GM20431 (cell line): ENCODE results near the gene KIAA1217.
"Not testable (repeated sequence)": the region's sequence is repeated elsewhere in the genome, so short reads cannot be mapped to it uniquely, and the experiment has no call there.

Experiments used
- in situ Hi-C: fragments of 300-500 bp; cut with MseI, MboI; formaldehyde crosslinking; loops from one replicate; pipeline ENCODE4 v1.15.0; 2020; ENCODE audit warnings: low sequenced_read_pairs; ENCODE audit not compliant: unreplicated experiment

KIAA1217 gene

GRCh38 chr10:24479806-24480205, 270.9 kb downstream of the KIAA1217 start:
- in situ Hi-C loops = no loop called here

GRCh38 chr10:24480447-24480846, 271.5 kb downstream of the KIAA1217 start:
- in situ Hi-C loops = no loop called here

- in situ Hi-C loops = no loop called here
Measured at GRCh38 chr10:24481241-24481640, 272.3 kb downstream of the KIAA1217 start.

- in situ Hi-C loops = not testable (repeated sequence)
Measured at GRCh38 chr10:24482713-24483112, 273.8 kb downstream of the KIAA1217 start.

GRCh38 chr10:24483701-24484100, 274.8 kb downstream of the KIAA1217 start:
- in situ Hi-C loops = no loop called here

- in situ Hi-C loops = no loop called here
Measured at GRCh38 chr10:24484771-24485170, 275.8 kb downstream of the KIAA1217 start.

GRCh38 chr10:24485304-24485703, 276.4 kb downstream of the KIAA1217 start:
- in situ Hi-C loops = no loop called here

- in situ Hi-C loops = no loop called here
Measured at GRCh38 chr10:24488631-24489030, 279.7 kb downstream of the KIAA1217 start.

GRCh38 chr10:24493165-24493564, 284.2 kb downstream of the KIAA1217 start:
- in situ Hi-C loops = no loop called here

- in situ Hi-C loops = no loop called here
Measured at GRCh38 chr10:24494236-24494635, 285.3 kb downstream of the KIAA1217 start.

- in situ Hi-C loops = no loop called here
Measured at GRCh38 chr10:24494777-24495176, 285.8 kb downstream of the KIAA1217 start.

GRCh38 chr10:24495666-24496460, 286.9 kb downstream of the KIAA1217 start:
- in situ Hi-C loops = no loop called here

GRCh38 chr10:24496906-24497305, 288.0 kb downstream of the KIAA1217 start:
- in situ Hi-C loops = no loop called here

GRCh38 chr10:24501056-24501711, 292.2 kb downstream of the KIAA1217 start:
- in situ Hi-C loops = loop anchor here (10.0 kb wide), 1 partner anchor 506 kb away; no protein-coding TSS in a partner anchor

GRCh38 chr10:24502006-24502405, 293.1 kb downstream of the KIAA1217 start:
- in situ Hi-C loops = loop anchor here (10.0 kb wide), 1 partner anchor 507 kb away; no protein-coding TSS in a partner anchor

- in situ Hi-C loops = loop anchor here (10.0 kb wide), 1 partner anchor 508 kb away; no protein-coding TSS in a partner anchor
Measured at GRCh38 chr10:24502801-24503460, 294.0 kb downstream of the KIAA1217 start.

- in situ Hi-C loops = loop anchor here (10.0 kb wide), 1 partner anchor 509 kb away; no protein-coding TSS in a partner anchor
Measured at GRCh38 chr10:24503461-24504320, 294.8 kb downstream of the KIAA1217 start.

- in situ Hi-C loops = loop anchor here (10.0 kb wide), 1 partner anchor 511 kb away; no protein-coding TSS in a partner anchor
Measured at GRCh38 chr10:24505759-24506158, 296.8 kb downstream of the KIAA1217 start.

- in situ Hi-C loops = no loop called here
Measured at GRCh38 chr10:24513155-24513554, 304.2 kb downstream of the KIAA1217 start.

GRCh38 chr10:24515481-24515880, 306.5 kb downstream of the KIAA1217 start:
- in situ Hi-C loops = no loop called here
